Activated CD4-positive, alpha-beta T cell treated with anti-CD3 and anti-CD28 coated beads for 1 hour (primary cell): ENCODE results near the gene FASLG.
"Not testable (repeated sequence)": the region's sequence is repeated elsewhere in the genome, so short reads cannot be mapped to it uniquely, and the experiment has no call there.

ENCODE experiments used
- DNase-seq: peaks from one replicate; pipeline ENCODE4 v3.0.0-alpha.2; 2020

FASLG gene

GRCh38 chr1:172658871-172659453 is at the start of gene FASLG:
Gene FASLG, plus strand, starts transcription at chr1:172659103. Its CDS starts 99 bp downstream, at chr1:172659202.
- peak; percentile 30 for DNase-seq

GRCh38 chr1:172609528-172609927 is 49.4 kb upstream of the FASLG start:
- DNase-seq: no peak

GRCh38 chr1:172612478-172612877 is 46.4 kb upstream of the FASLG start:
- no peak for DNase-seq

GRCh38 chr1:172613294-172613693 is 45.6 kb upstream of the FASLG start:
- DNase-seq: no peak

- no peak for DNase-seq
These were observed 42.7 kb upstream of the FASLG start for GRCh38 chr1:172616195-172616594.

GRCh38 chr1:172616636-172617035 is 42.3 kb upstream of the FASLG start:
- no peak for DNase-seq

GRCh38 chr1:172620603-172621002 is 38.3 kb upstream of the FASLG start:
- not testable (repeated sequence) for DNase-seq

- DNase-seq: no peak
These were observed 36.4 kb upstream of the FASLG start for GRCh38 chr1:172622541-172622940.

GRCh38 chr1:172623748-172624147 is 35.2 kb upstream of the FASLG start:
- no peak for DNase-seq

GRCh38 chr1:172626845-172627244 is 32.1 kb upstream of the FASLG start:
- no peak for DNase-seq

- DNase-seq: no peak
These were observed 31.2 kb upstream of the FASLG start for GRCh38 chr1:172627702-172628101.

GRCh38 chr1:172628401-172628800 is 30.5 kb upstream of the FASLG start:
- no peak for DNase-seq

- no peak for DNase-seq
These were observed 29.7 kb upstream of the FASLG start for GRCh38 chr1:172629170-172629569.

GRCh38 chr1:172629638-172630037 is 29.3 kb upstream of the FASLG start:
- DNase-seq: no peak

- no peak for DNase-seq
These were observed 28.7 kb upstream of the FASLG start for GRCh38 chr1:172630056-172630818.

- DNase-seq: no peak
These were observed 28.0 kb upstream of the FASLG start for GRCh38 chr1:172630868-172631267.

GRCh38 chr1:172637522-172637921 is 21.4 kb upstream of the FASLG start:
- DNase-seq: no peak

- no peak for DNase-seq
These were observed 20.7 kb upstream of the FASLG start for GRCh38 chr1:172638249-172638648.

GRCh38 chr1:172638885-172639831 is 19.7 kb upstream of the FASLG start:
- peak; percentile 70 for DNase-seq

- no peak for DNase-seq
These were observed 18.8 kb upstream of the FASLG start for GRCh38 chr1:172640111-172640510.

GRCh38 chr1:172641492-172641891 is 17.4 kb upstream of the FASLG start:
- no peak for DNase-seq

GRCh38 chr1:172642970-172643369 is 15.9 kb upstream of the FASLG start:
- DNase-seq: no peak

GRCh38 chr1:172646653-172647052 is 12.2 kb upstream of the FASLG start:
- DNase-seq: no peak
